Hepatocyte (in vitro differentiated cells): ENCODE results near the gene MUC2.

Source experiments
- CTCF ChIP-seq: fragments of 200-600 bp; sonication (generic); IDR thresholded peaks from 2 replicates; pipeline ENCODE4 v1.5.1; 2016; ENCODE audit warnings: antibody characterized with exemption, mild to moderate bottlenecking; ENCODE audit not compliant: poor library complexity
- EZH2 ChIP-seq: fragments of 200-600 bp; sonication (generic); IDR thresholded peaks from 2 replicates; pipeline ENCODE4 v1.6.1; 2016; ENCODE audit warnings: antibody characterized with exemption, mild to moderate bottlenecking, borderline replicate concordance

- TF ChIP-seq CTCF: no peak
- TF ChIP-seq EZH2: no peak
Observed at GRCh38 chr11:1041471-1041870, 33.2 kb upstream of the MUC2 start.
